ENCODE data around the gene SENP8. TPM values are rescaled to one million over a fixed set of nuclear protein-coding genes. Genes with fewer than 3 reads are reported as not detected.

SENP8 gene
- total RNA-seq, 4 donors from 2014 or later = 1.3 to 4.2 (median 1.9) TPM

DNA sequence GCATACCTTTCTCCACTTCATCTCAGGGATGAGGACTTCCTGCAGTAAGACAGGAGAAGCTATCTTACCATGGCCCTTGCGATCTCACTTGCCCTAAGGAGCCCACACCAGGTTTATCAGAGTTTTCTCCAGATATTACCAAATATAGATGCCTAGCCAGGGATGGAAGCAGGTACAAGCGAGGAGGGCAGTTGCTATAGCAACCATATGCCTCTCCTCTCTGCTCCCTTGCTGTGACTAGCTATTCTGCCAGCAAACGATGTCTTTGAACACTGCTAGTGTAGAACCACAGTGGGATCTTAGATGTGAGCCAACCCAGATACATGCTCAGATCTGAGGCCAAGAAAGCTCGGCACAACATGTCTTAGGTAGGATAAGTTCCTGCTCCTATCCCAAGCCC lies 45.5 kb downstream of the SENP8 start:
- TF ChIP-seq EP300 (IDR thresholded peaks at IDR 0.05) (no peak), POLR2AphosphoS5 (IDR thresholded peaks at IDR 0.05) (no peak), POLR2A (IDR thresholded peaks at IDR 0.05) (no peak)
- TF ChIP-seq, protein P1, sequence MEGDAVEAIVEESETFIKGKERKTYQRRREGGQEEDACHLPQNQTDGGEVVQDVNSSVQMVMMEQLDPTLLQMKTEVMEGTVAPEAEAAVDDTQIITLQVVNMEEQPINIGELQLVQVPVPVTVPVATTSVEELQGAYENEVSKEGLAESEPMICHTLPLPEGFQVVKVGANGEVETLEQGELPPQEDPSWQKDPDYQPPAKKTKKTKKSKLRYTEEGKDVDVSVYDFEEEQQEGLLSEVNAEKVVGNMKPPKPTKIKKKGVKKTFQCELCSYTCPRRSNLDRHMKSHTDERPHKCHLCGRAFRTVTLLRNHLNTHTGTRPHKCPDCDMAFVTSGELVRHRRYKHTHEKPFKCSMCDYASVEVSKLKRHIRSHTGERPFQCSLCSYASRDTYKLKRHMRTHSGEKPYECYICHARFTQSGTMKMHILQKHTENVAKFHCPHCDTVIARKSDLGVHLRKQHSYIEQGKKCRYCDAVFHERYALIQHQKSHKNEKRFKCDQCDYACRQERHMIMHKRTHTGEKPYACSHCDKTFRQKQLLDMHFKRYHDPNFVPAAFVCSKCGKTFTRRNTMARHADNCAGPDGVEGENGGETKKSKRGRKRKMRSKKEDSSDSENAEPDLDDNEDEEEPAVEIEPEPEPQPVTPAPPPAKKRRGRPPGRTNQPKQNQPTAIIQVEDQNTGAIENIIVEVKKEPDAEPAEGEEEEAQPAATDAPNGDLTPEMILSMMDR (IDR thresholded peaks at IDR 0.05) = no peak
- no peaks in the 10 kb centered on the region for H3K36me3 ChIP-seq
- 65% methylated on average over 4 of the region's 4 CpGs for WGBS
- no peaks in the 10 kb centered on the region for H3K27me3 ChIP-seq
- H3K9me3 ChIP-seq = no peaks in the 10 kb centered on the region
- no peak overlapping the region for H3K4me3 ChIP-seq
- H3K27ac ChIP-seq = no peak overlapping the region
- no peaks in the 10 kb centered on the region for H3K4me1 ChIP-seq
- no peak for DNase-seq (ENCODE audit: low spot score in 2 of 2)

DNA sequence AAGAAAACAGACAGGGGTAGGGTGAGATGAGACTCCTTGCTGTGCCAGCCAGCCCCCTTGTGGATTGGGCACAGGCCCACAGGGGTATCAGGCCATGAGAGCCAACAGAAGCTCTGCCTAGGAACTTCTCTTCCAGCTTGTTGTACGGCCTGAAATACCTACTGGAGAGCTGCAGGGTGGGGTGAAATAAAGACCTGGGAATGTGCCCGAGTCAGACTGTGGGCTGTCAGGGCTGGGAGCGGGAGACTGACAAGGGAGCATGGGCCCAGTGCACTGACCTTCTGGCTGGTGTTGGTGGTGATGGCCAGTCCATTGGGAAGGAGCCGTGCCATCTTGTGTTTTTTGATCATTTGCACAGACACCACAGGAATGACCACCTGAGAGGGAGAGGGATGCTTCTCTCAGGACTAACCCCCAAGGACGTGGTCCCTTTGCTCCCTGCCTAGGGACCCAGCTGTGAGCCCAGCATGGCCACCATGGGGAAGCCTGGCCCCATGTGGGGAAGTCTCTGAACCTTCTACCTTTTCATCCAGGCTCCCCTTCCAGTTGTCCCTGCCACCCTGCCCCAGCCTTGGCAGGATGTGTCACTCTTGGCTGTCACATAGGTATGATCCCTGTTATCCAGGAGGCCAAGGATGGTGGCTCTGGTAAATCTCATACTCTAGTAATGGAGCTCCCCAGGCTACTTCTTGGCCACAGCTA lies 48.7 kb downstream of the SENP8 start:
- no peak for TF ChIP-seq EP300 (IDR thresholded peaks at IDR 0.05)
- no peak for TF ChIP-seq POLR2AphosphoS5 (IDR thresholded peaks at IDR 0.05)
- TF ChIP-seq, protein P1 (IDR thresholded peaks at IDR 0.05) = no peak
- no peak for TF ChIP-seq POLR2A (IDR thresholded peaks at IDR 0.05)
- no peaks in the 10 kb centered on the region for H3K4me1 ChIP-seq
- no peak overlapping the region for H3K4me3 ChIP-seq
- H3K36me3 ChIP-seq = no peaks in the 10 kb centered on the region
- H3K27ac ChIP-seq = no peak overlapping the region
- WGBS = 94% methylated on average over 5 of the region's 5 CpGs
- no peaks in the 10 kb centered on the region for H3K27me3 ChIP-seq
- no peak for DNase-seq (ENCODE audit: low spot score in 2 of 2)
- H3K9me3 ChIP-seq = no peaks in the 10 kb centered on the region

DNA sequence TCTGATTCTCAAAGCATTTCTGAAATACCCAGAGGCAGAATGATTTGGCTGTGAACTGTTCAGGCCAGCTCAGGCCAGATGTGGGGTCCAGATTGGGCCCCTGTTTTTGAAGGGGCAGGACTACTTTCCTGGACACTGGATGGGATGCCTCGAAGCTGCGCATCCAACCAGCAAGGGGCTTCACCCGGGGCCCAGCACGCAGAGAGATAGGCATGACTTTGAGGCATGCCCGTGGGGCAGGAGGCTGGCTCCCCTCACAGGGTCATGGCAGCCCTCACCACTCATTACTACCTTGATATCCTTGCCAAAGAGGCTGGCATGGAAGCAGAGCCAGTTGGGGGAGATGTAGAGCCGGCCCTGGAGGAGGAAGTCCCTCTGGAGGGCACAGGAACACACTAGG lies 49.2 kb downstream of the SENP8 start:
- Histone ChIP-seq H3K36me3 (no peaks in the 10 kb centered on the region), H3K27ac (no peak overlapping the region), H3K9me3 (no peaks in the 10 kb centered on the region), H3K27me3 (no peaks in the 10 kb centered on the region), H3K4me1 (no peaks in the 10 kb centered on the region), H3K4me3 (no peak overlapping the region)
- no peak for DNase-seq (ENCODE audit: low spot score in 2 of 2)
- TF ChIP-seq EP300 (IDR thresholded peaks at IDR 0.05) = no peak
- no peak for TF ChIP-seq POLR2AphosphoS5 (IDR thresholded peaks at IDR 0.05)
- TF ChIP-seq, protein P1 (IDR thresholded peaks at IDR 0.05) = no peak
- TF ChIP-seq POLR2A (IDR thresholded peaks at IDR 0.05) = no peak
- WGBS = no CpG with 5 or more reads among the region's 6 CpGs

DNA sequence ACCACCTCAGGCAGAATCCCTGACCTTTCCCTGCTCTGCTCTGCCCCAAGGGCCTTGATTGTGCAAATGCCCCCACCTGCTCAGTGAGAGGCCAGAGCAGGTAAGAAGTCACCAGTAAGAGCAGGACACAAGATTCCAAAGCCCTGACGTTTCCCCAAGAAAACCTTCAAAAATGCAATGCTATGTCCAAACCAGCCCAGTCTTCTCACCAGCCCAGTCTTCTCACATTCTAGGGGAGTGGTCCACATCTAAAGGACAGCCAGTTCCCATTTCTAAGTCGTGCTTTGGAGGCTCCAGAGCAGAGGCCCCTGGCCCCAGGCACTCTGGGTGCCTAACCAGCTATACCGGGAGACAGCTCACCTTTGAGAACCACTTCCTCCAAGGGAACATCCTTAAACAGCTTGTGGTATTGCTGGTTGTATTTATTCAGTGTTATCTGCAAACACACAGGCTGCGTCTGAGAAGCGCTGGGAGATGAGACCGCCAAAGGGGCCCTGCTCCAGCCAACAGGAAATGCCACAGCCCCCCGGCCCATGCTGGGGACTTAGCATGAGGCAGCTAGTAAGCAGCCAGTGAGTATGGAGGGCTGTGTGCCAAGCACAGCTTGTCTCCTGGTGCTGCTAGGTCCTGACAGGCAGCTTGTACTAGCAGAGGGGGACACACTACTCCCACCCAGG lies 50.1 kb downstream of the SENP8 start:
- no peak overlapping the region for H3K27ac ChIP-seq
- TF ChIP-seq EP300 (IDR thresholded peaks at IDR 0.05) (no peak), POLR2A (IDR thresholded peaks at IDR 0.05) (no peak), POLR2AphosphoS5 (IDR thresholded peaks at IDR 0.05) (no peak)
- TF ChIP-seq, protein P1 (IDR thresholded peaks at IDR 0.05) = no peak
- 52% methylated on average over 5 of the region's 7 CpGs for WGBS
- H3K4me3 ChIP-seq = no peak overlapping the region
- no peak for DNase-seq (ENCODE audit: low spot score in 2 of 2)
- H3K27me3 ChIP-seq = no peaks in the 10 kb centered on the region
- H3K36me3 ChIP-seq = no peaks in the 10 kb centered on the region
- no peaks in the 10 kb centered on the region for H3K4me1 ChIP-seq
- no peaks in the 10 kb centered on the region for H3K9me3 ChIP-seq

DNA sequence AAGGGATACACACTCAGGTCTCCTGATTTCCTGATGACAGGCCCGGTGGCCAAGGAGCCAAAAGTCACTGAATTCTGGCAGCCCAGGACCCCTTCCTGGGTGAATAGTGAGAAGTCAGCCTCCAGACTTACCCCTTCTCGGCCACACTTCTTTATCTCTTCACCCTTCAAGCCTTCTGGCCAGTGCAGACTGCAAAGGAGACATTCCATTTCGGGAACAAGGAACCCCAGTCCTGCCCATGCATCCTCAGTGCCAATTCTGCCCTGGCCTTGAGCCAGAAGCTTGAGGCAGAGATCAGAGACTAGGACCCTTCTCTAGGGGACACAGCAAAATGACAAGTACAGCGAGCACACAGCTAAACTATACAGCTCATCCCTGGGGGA lies 50.6 kb downstream of the SENP8 start:
- no peak for DNase-seq (ENCODE audit: low spot score in 2 of 2)
- no peak overlapping the region for H3K27ac ChIP-seq
- H3K27me3 ChIP-seq = no peaks in the 10 kb centered on the region
- TF ChIP-seq POLR2A (IDR thresholded peaks at IDR 0.05) = no peak
- TF ChIP-seq, protein P1 (IDR thresholded peaks at IDR 0.05) = no peak
- TF ChIP-seq EP300 (IDR thresholded peaks at IDR 0.05) = no peak
- no peak for TF ChIP-seq POLR2AphosphoS5 (IDR thresholded peaks at IDR 0.05)
- H3K9me3 ChIP-seq = no peaks in the 10 kb centered on the region
- H3K4me1 ChIP-seq = no peaks in the 10 kb centered on the region
- 100% methylated on average over 1 of the region's 4 CpGs for WGBS
- no peak overlapping the region for H3K4me3 ChIP-seq
- no peaks in the 10 kb centered on the region for H3K36me3 ChIP-seq
